ENCODE results near the gene LPAR1. TPM values are rescaled to one million over a fixed set of nuclear protein-coding genes. Genes with fewer than 3 reads are reported as not detected.

Gene LPAR1
- total and polyA plus RNA-seq, 2 donors (not counting 1 experiment from before 2014, with no cell fraction given) = 0.06 TPM; not detected in 1

GRCh38 chr9:110960288-110960687 is 78.0 kb downstream of the LPAR1 start:
- no peak overlapping the region for H3K4me2 ChIP-seq (replicated peaks; ENCODE audit: low read depth, low read length, poor library complexity, severe bottlenecking)
- no peaks in the 10 kb centered on the region for H3K79me2 ChIP-seq (ENCODE audit: control insufficient read depth, insufficient read depth, low read length)
- no peak overlapping the region for H3K27ac ChIP-seq (ENCODE audit: low read length in 2 of 2)
- H3K27me3 ChIP-seq (replicated peaks in 1 of 4; ENCODE audit: control extremely low read depth in 1 of 4, control insufficient read depth in 3 of 4, insufficient read depth in 4 of 4, low read length in 3 of 4) = no peaks in the 10 kb centered on the region
- no peaks in the 10 kb centered on the region for H4K20me1 ChIP-seq (ENCODE audit: control insufficient read depth, insufficient read depth, low read length, poor library complexity, severe bottlenecking)
- H3K4me1 ChIP-seq (ENCODE audit: control insufficient read depth in 2 of 2, insufficient read depth in 2 of 2, low read length in 2 of 2) = no peaks in the 10 kb centered on the region
- intact Hi-C loops (cut with micrococcal nuclease) = no loop called here
- POLR2A ChIA-PET = no interaction called here
- CTCF ChIA-PET = no interaction called here
- DNase-seq (no peak), ATAC-seq (ENCODE audit: low read depth) (no peak)
- H3K4me3 ChIP-seq (ENCODE audit: control extremely low read depth in 1 of 5, extremely low read depth in 1 of 5, insufficient read depth in 1 of 5, low read depth in 2 of 5, low read length in 4 of 5) = no peak overlapping the region
- peaks cover 8% of the 10 kb centered on the region for H3K9me3 Mint-ChIP-seq (ENCODE audit: insufficient read depth)
- H3K36me3 ChIP-seq (replicated peaks in 1 of 2; ENCODE audit: control extremely low read depth in 1 of 2, control insufficient read depth in 1 of 2, extremely low read depth in 1 of 2, insufficient read depth in 2 of 2, low read length in 1 of 2) = no peaks in the 10 kb centered on the region
- no peaks in the 10 kb centered on the region for H3K27me3 Mint-ChIP-seq
- no peak overlapping the region for H3K4me3 Mint-ChIP-seq
- no peaks in the 10 kb centered on the region for H3K4me1 Mint-ChIP-seq
- no peaks in the 10 kb centered on the region for H3K9me3 ChIP-seq (ENCODE audit: control extremely low read depth in 1 of 3, control insufficient read depth in 2 of 3, insufficient read depth in 1 of 3, low read length in 2 of 3)
- no peak overlapping the region for H3K9ac ChIP-seq (ENCODE audit: low read length)
- no CpG with 5 or more reads among the region's 2 CpGs for WGBS (ENCODE audit: insufficient coverage)
- no peak for TF ChIP-seq CTCF (IDR thresholded peaks at IDR 0.05)
- TF ChIP-seq EZH2 (IDR thresholded peaks at IDR 0.05; ENCODE audit: borderline replicate concordance, insufficient read depth, low read depth, low read length, poor library complexity, severe bottlenecking) = no peak
- no peak overlapping the region for H3K27ac Mint-ChIP-seq
- H2AFZ ChIP-seq (ENCODE audit: insufficient read depth, low read depth, low read length, poor library complexity, severe bottlenecking) = no peak overlapping the region

DNA sequence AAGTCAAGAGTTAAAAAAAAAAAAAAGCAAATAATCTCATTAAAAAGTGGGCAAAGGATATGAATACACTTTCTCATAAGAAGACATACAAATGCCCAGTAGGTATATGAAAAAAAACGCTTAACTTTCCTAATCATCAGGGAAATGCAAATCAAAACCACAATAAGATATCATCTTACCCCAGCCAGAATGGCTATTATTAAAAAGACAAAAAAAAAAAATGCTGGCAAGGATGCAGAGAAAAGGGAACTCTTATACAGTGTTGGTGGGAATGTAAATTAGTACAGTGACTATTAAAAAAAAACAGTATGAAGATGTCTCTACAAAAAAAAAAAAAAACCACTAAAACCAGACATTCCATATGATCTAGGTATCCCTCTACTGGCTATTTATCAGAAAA is 79.4 kb downstream of the LPAR1 start:
- H3K4me3 ChIP-seq (ENCODE audit: control extremely low read depth in 1 of 5, extremely low read depth in 1 of 5, insufficient read depth in 1 of 5, low read depth in 2 of 5, low read length in 4 of 5) = no peak overlapping the region
- H3K27ac Mint-ChIP-seq = no peak overlapping the region
- DNase-seq (no peak), ATAC-seq (ENCODE audit: low read depth) (no peak)
- no peak overlapping the region for H3K9ac ChIP-seq (ENCODE audit: low read length)
- H3K27ac ChIP-seq (ENCODE audit: low read length in 2 of 2) = no peak overlapping the region
- H3K36me3 ChIP-seq (replicated peaks in 1 of 2; ENCODE audit: control extremely low read depth in 1 of 2, control insufficient read depth in 1 of 2, extremely low read depth in 1 of 2, insufficient read depth in 2 of 2, low read length in 1 of 2) = no peaks in the 10 kb centered on the region
- no peaks in the 10 kb centered on the region for H3K4me1 Mint-ChIP-seq
- ChIA-PET CTCF (no interaction called here), POLR2A (no interaction called here)
- TF ChIP-seq CTCF (IDR thresholded peaks at IDR 0.05) = no peak
- no peak for TF ChIP-seq EZH2 (IDR thresholded peaks at IDR 0.05; ENCODE audit: borderline replicate concordance, insufficient read depth, low read depth, low read length, poor library complexity, severe bottlenecking)
- H3K4me3 Mint-ChIP-seq = no peak overlapping the region
- no peaks in the 10 kb centered on the region for H3K79me2 ChIP-seq (ENCODE audit: control insufficient read depth, insufficient read depth, low read length)
- no CpG with 5 or more reads among the region's 1 CpG for WGBS (ENCODE audit: insufficient coverage)
- no peaks in the 10 kb centered on the region for H3K4me1 ChIP-seq (ENCODE audit: control insufficient read depth in 2 of 2, insufficient read depth in 2 of 2, low read length in 2 of 2)
- H3K9me3 ChIP-seq (ENCODE audit: control extremely low read depth in 1 of 3, control insufficient read depth in 2 of 3, insufficient read depth in 1 of 3, low read length in 2 of 3) = peaks cover 0 to 5% (median 3%) of the 10 kb centered on the region in 3 donors
- H3K27me3 Mint-ChIP-seq = no peaks in the 10 kb centered on the region
- H3K27me3 ChIP-seq (replicated peaks in 1 of 4; ENCODE audit: control extremely low read depth in 1 of 4, control insufficient read depth in 3 of 4, insufficient read depth in 4 of 4, low read length in 3 of 4) = no peaks in the 10 kb centered on the region
- H3K9me3 Mint-ChIP-seq (ENCODE audit: insufficient read depth) = peaks cover 11% of the 10 kb centered on the region
- intact Hi-C loops (cut with micrococcal nuclease) = no loop called here
- no peaks in the 10 kb centered on the region for H4K20me1 ChIP-seq (ENCODE audit: control insufficient read depth, insufficient read depth, low read length, poor library complexity, severe bottlenecking)
- H2AFZ ChIP-seq (ENCODE audit: insufficient read depth, low read depth, low read length, poor library complexity, severe bottlenecking) = no peak overlapping the region
- H3K4me2 ChIP-seq (replicated peaks; ENCODE audit: low read depth, low read length, poor library complexity, severe bottlenecking) = no peak overlapping the region

Data from B cell (primary cell).